Measurements from ENCODE around the gene ZNF831. TPM values are rescaled to one million over a fixed set of nuclear protein-coding genes. Genes with fewer than 3 reads are reported as not detected.

ZNF831 gene
- total RNA-seq, 2 donors from 2014 or later = 13.5 to 17.8 TPM

GRCh38 chr20:59232618-59233017 lies 69.0 kb downstream of the ZNF831 start:
- peaks cover 83% of the 10 kb centered on the region for H3K36me3 Mint-ChIP-seq (ENCODE audit: low read depth)
- H3K27ac Mint-ChIP-seq = no peak overlapping the region
- ATAC-seq (replicated peaks) = peak; percentile 63

GRCh38 chr20:59235226-59235625 lies 71.6 kb downstream of the ZNF831 start:
- Mint-ChIP-seq H3K36me3 (ENCODE audit: low read depth) (peaks cover 90% of the 10 kb centered on the region), H3K4me3 (no peak overlapping the region), H3K27ac (peak overlapping the region; percentile 3), H3K4me1 (no peaks in the 10 kb centered on the region), H3K27me3 (no peaks in the 10 kb centered on the region), H3K9me3 (no peaks in the 10 kb centered on the region)
- no peak for ATAC-seq (replicated peaks)

More at GRCh38 chr20:59232618-59233017, 69.0 kb downstream of the ZNF831 start:
- no peaks in the 10 kb centered on the region for H3K27me3 Mint-ChIP-seq
- H3K9me3 Mint-ChIP-seq = no peaks in the 10 kb centered on the region
- H3K4me3 Mint-ChIP-seq = no peak overlapping the region
- H3K4me1 Mint-ChIP-seq = peaks cover 4% of the 10 kb centered on the region

DNA sequence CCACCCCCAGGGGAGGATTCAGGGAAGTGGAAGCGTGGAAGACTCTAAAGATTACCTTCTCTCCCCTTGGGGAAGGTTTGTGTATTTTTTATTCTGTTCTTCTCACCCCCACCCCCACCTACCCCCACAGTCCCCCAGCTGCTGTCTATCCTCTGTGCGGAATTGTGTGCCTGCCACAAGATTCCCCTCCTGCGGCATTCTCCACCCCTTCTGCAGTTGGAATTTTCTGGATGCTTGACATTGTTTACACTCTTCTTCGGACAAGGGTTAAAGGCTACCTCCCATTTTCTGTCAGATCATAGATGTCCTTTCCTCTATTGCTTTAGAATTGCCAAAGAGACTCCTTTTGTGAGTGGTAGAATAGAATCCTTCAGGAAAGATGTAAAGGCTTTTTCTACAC lies 76.4 kb downstream of the ZNF831 start:
- Mint-ChIP-seq H3K4me1 (peaks cover 10% of the 10 kb centered on the region), H3K4me3 (no peak overlapping the region), H3K9me3 (no peaks in the 10 kb centered on the region), H3K36me3 (ENCODE audit: low read depth) (peaks cover 91% of the 10 kb centered on the region), H3K27me3 (no peaks in the 10 kb centered on the region), H3K27ac (no peak overlapping the region)
- ATAC-seq (replicated peaks) = no peak

- ATAC-seq (replicated peaks) = peak; percentile 100
Observed at GRCh38 chr20:59242714-59243626, 79.3 kb downstream of the ZNF831 start.

DNA sequence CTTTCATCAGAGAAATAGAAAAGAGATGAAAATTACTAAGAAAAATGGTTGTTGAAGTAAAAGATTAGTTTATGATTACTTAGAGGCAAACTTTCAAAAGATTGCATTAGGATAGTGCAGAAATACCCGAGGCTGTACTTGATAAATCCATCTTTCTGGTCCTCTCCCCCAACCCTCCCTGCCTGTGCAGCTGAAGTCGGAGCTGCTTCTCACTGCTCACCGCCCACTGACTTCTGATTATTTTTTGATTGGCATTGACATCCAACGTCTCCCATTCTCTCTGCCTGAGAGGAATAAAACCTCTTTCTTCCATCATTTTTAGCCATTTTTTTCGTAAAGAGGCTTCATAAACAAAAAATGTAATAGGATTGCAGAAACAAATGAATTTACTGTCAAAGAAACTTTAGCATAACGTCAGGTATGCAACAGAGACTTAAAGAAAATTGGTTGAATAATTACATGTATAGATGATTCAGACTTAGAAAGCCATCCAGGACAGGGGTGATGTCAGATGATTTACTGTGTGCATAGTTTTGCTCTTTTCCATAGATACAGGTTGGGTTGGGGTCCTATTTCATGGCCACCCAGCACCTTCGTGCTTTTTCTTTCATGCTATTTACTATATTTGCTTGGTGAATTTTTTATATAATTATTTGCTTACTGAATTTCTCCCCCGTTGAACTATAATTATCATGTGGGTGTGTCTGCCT lies 83.2 kb downstream of the ZNF831 start:
- Mint-ChIP-seq H3K27me3 (no peaks in the 10 kb centered on the region), H3K27ac (no peak overlapping the region), H3K4me3 (no peak overlapping the region), H3K9me3 (peaks cover 6% of the 10 kb centered on the region), H3K4me1 (peaks cover 6% of the 10 kb centered on the region), H3K36me3 (ENCODE audit: low read depth) (peaks cover 69% of the 10 kb centered on the region)
- no peak for ATAC-seq (replicated peaks)

More at GRCh38 chr20:59242714-59243626, 79.3 kb downstream of the ZNF831 start:
- Mint-ChIP-seq H3K27ac (peak overlapping the region; percentile 25), H3K9me3 (no peaks in the 10 kb centered on the region), H3K4me1 (peaks cover 10% of the 10 kb centered on the region), H3K4me3 (no peak overlapping the region), H3K36me3 (ENCODE audit: low read depth) (peaks cover 84% of the 10 kb centered on the region), H3K27me3 (no peaks in the 10 kb centered on the region)

DNA sequence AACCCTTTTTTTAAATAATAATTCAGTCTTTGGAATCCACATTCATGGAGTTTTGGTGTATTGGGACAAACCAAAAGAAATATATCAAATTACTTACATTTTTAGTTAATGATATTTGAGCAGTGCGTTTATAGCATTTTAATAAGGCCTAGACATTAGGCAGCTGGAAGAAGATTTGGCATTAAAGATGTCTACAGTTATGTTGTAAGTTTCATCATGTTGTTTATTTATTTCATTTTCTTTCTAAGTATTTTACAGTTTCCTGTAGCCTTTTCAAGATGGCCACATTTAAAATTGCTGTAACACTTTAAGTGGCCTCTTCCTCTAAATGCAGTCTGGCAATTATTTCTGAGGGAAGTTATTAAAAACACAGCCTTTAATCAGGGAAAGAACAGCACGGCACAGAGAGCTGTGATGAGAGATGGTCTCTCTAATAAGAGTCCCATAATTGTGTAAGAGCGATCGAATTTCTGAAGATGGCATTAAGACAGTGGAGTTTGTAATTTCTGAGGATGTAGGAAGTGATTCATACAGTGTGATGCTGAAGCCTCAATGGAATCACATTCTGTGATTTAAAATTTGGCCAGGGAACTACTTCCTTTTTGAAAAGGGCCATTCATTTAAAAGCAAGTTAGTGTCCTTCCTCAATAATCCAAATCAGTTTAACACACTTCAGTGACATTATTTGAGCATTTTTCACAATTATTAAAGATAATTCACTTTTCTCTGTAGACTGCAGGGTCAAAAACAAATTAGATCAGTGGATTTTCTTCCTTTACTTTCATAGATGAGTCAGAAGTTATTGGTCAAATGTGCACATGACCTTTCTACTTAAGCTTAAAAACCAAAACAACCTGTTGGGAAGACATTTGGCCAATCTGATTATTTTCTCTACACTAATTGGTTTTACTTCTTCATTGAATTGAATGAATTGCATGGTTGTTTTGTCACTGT lies 84.4 kb downstream of the ZNF831 start:
- Mint-ChIP-seq H3K36me3 (ENCODE audit: low read depth) (peaks cover 57% of the 10 kb centered on the region), H3K4me3 (no peak overlapping the region), H3K27ac (no peak overlapping the region), H3K9me3 (peaks cover 6% of the 10 kb centered on the region), H3K4me1 (peaks cover 12% of the 10 kb centered on the region), H3K27me3 (no peaks in the 10 kb centered on the region)
- no peak for ATAC-seq (replicated peaks)

- no peaks in the 10 kb centered on the region for H3K27me3 Mint-ChIP-seq
- H3K4me1 Mint-ChIP-seq = peaks cover 23% of the 10 kb centered on the region
- H3K9me3 Mint-ChIP-seq = peaks cover 6% of the 10 kb centered on the region
- ATAC-seq (replicated peaks) = no peak
- no peak overlapping the region for H3K27ac Mint-ChIP-seq
- no peak overlapping the region for H3K4me3 Mint-ChIP-seq
- H3K36me3 Mint-ChIP-seq (ENCODE audit: low read depth) = peaks cover 38% of the 10 kb centered on the region
Observed at GRCh38 chr20:59250293-59250692, 86.7 kb downstream of the ZNF831 start.

GRCh38 chr20:59253325-59253724 lies 89.7 kb downstream of the ZNF831 start:
- peak overlapping the region; percentile 92 for H3K27ac Mint-ChIP-seq
- peaks cover 32% of the 10 kb centered on the region for H3K4me1 Mint-ChIP-seq
- peak; percentile 60 for ATAC-seq (replicated peaks)
- H3K36me3 Mint-ChIP-seq (ENCODE audit: low read depth) = peaks cover 26% of the 10 kb centered on the region
- H3K9me3 Mint-ChIP-seq = peaks cover 6% of the 10 kb centered on the region
- peak overlapping the region; percentile 68 for H3K4me3 Mint-ChIP-seq
- no peaks in the 10 kb centered on the region for H3K27me3 Mint-ChIP-seq

DNA sequence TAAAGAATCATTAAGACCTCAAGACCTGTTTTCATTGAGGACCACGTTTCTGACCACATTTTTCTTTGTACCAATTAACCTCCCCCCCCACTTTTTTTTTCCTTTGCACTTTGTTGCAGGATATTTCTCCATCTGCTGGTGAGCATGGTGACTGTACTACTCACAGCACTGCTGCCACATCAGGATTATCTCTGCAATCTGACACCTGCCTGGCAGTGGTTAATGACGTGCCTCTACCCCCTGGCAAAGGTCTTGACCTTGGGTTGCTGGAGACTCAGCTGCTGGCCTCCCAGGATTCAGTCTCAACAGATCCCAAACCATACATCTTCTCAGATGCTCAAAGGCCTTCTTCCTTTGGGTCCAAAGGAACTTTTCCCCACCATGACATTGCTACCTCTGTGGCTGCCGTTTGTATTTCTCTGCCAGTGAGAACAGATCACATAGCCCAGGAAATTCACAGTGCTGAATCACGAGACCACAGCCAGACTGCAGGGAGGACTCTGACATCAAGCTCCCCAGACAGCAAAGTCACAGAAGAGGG lies 90.2 kb downstream of the ZNF831 start:
- peak overlapping the region; percentile 92 for H3K27ac Mint-ChIP-seq
- H3K4me3 Mint-ChIP-seq = peak overlapping the region; percentile 68
- peak; percentile 78 for ATAC-seq (replicated peaks)
- H3K9me3 Mint-ChIP-seq = peaks cover 6% of the 10 kb centered on the region
- no peaks in the 10 kb centered on the region for H3K27me3 Mint-ChIP-seq
- H3K36me3 Mint-ChIP-seq (ENCODE audit: low read depth) = peaks cover 24% of the 10 kb centered on the region
- peaks cover 36% of the 10 kb centered on the region for H3K4me1 Mint-ChIP-seq

DNA sequence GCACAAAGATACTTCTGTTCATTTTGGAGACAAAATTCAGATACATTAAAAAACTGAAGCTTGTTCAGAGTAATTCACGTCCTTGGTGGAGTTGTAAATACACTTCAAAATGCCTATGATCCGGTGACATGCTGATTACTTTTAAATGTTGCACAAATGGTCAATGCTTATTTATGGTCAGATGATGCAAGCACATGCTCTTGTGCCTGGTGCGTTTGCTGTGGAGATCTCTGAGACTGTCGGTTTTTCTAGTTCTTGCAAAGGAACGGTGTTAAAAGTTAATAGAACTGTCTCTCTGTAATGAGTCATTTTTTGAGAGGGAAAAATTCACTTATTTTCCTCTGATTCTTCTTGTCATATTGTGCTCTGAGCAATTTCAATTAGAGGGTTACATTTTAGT lies 91.6 kb downstream of the ZNF831 start:
- H3K36me3 Mint-ChIP-seq (ENCODE audit: low read depth) = peaks cover 14% of the 10 kb centered on the region
- no peak overlapping the region for H3K27ac Mint-ChIP-seq
- ATAC-seq (replicated peaks) = no peak
- peaks cover 6% of the 10 kb centered on the region for H3K9me3 Mint-ChIP-seq
- peaks cover 36% of the 10 kb centered on the region for H3K4me1 Mint-ChIP-seq
- H3K27me3 Mint-ChIP-seq = no peaks in the 10 kb centered on the region
- no peak overlapping the region for H3K4me3 Mint-ChIP-seq

GRCh38 chr20:59258221-59258621 lies 94.6 kb downstream of the ZNF831 start:
- peak; percentile 51 for ATAC-seq (replicated peaks)
- H3K27me3 Mint-ChIP-seq = no peaks in the 10 kb centered on the region
- H3K4me1 Mint-ChIP-seq = peaks cover 26% of the 10 kb centered on the region
- H3K9me3 Mint-ChIP-seq = no peaks in the 10 kb centered on the region
- peak overlapping the region; percentile 39 for H3K27ac Mint-ChIP-seq
- peak overlapping the region; percentile 57 for H3K4me3 Mint-ChIP-seq
- peaks cover 8% of the 10 kb centered on the region for H3K36me3 Mint-ChIP-seq (ENCODE audit: low read depth)

DNA sequence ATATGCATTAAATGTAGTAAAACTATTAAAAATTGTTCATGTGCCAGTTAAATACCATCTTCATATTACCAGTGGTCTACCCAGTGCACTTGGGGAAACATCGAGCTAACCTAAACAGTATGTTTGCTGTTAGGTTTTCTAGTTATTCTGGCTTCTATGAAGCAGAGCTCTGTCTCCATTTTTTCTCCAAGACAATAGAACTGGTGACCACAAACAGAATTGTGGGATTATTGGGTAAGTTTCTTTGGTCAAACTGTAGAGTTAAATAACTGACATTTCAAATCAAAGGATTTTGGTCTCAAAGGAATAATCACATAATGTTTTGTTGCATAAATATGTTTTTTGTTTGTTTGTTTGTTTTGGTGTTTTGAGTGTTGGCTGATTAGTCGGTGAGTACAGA lies 96.3 kb downstream of the ZNF831 start:
- no peaks in the 10 kb centered on the region for H3K9me3 Mint-ChIP-seq
- peaks cover 16% of the 10 kb centered on the region for H3K4me1 Mint-ChIP-seq
- no peak for ATAC-seq (replicated peaks)
- no peak overlapping the region for H3K4me3 Mint-ChIP-seq
- no peak overlapping the region for H3K27ac Mint-ChIP-seq
- H3K27me3 Mint-ChIP-seq = no peaks in the 10 kb centered on the region
- peaks cover 8% of the 10 kb centered on the region for H3K36me3 Mint-ChIP-seq (ENCODE audit: low read depth)

DNA sequence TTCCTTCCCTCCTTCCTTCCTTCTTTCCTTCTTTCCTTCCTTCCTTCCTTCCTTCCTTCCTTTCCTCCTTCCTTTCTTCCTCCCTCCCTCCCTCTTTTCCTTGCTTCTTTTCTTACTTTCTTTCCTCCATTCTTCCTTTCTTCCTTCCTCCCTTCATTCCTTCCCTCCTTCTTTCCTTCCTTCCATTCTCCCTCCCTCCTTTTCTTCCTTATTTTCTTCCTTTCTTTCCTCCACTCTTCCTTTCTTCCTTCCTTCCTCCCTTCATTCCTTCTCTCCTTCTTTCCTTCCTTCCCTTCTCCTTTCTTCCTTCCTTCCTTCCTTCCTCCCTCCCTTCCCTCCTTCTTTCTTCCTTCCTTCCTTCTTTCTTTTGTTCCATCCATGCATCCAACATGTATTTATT lies 101.7 kb downstream of the ZNF831 start:
- H3K4me3 Mint-ChIP-seq = no peak overlapping the region
- no peaks in the 10 kb centered on the region for H3K9me3 Mint-ChIP-seq
- no peaks in the 10 kb centered on the region for H3K36me3 Mint-ChIP-seq (ENCODE audit: low read depth)
- peaks cover 4% of the 10 kb centered on the region for H3K4me1 Mint-ChIP-seq
- ATAC-seq (replicated peaks) = no peak
- no peaks in the 10 kb centered on the region for H3K27me3 Mint-ChIP-seq
- H3K27ac Mint-ChIP-seq = no peak overlapping the region

DNA sequence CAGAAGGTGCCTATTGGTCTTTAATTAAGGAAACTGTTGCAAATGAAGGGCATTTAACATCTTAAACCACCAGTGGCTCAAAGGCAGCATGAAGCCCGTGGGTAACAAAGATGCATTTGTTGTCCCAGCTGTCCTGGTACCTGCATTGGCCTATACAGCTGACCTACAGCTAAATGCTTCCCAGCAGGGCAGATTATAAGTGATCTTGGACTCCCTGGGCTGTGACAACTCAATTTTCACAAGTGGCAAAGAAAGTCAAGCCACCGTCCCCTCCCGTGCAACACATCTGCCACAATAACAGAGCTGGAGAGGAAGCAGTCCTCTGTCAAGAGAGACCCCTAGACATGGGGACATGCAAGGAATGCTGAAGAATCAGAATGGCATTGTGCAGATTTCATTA lies 105.2 kb downstream of the ZNF831 start:
- ATAC-seq (replicated peaks) = no peak
- no peaks in the 10 kb centered on the region for H3K9me3 Mint-ChIP-seq
- H3K36me3 Mint-ChIP-seq (ENCODE audit: low read depth) = no peaks in the 10 kb centered on the region
- no peak overlapping the region for H3K27ac Mint-ChIP-seq
- peaks cover 8% of the 10 kb centered on the region for H3K4me1 Mint-ChIP-seq
- no peak overlapping the region for H3K4me3 Mint-ChIP-seq
- no peaks in the 10 kb centered on the region for H3K27me3 Mint-ChIP-seq

All from activated T-helper 17 cell treated with anti-CD3 and anti-CD28 coated beads, Interleukin-2, amount 50 U/mL, for 72 hours (primary cell).